T-helper 22 cell (primary cell): ENCODE measurements around the gene GCSH.
"Not testable (repeated sequence)": the region's sequence is repeated elsewhere in the genome, so short reads cannot be mapped to it uniquely, and the experiment has no call there.

Experiments used
- DNase-seq: peaks from one replicate; pipeline ENCODE4 v3.0.0-alpha.2; 2020; ENCODE audit warnings: low read depth

The GCSH gene

DNA sequence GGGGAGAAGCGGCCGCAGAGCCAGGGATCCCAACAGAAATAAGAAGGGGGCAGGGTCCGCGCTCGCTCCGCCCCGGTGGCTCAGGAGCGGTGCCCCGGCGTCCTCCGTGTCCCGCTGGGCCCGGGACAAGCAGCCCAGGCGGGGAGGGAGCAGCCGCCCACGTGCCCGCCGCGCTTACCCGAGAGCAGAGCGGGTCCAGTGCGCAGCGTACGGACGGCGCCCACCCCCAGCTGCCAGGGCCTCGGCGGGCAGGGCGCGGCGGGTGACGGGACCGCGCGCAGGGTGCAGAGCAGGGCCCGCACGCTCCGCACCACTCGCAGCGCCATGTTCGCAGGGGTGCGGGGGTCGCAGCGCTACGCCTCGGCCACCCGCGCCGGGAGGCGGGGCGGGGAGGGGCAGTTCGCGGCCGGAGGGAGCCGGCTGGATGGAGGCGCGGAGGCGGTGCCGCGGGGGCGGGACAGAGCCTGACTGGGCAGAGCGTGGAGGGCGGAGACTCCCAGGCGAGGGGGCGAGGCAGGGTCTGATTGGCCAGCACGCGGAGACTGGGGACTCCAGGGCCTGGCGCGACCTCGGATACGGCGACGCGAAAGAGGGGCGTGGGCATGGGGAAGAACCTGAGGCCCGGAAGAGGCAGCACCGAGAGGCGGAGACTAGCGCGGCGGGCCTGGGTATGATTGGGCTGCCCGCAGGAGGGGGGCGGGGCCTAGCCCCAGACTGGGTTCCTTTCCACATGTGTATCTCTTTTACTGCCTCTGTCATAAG lies at the start of gene GCSH:
Gene GCSH (minus strand): TSS at position 443 of the 762 bp plus-strand sequence. CDS start 117 bp downstream, at position 326.
- peak; percentile 99 for DNase-seq

DNA sequence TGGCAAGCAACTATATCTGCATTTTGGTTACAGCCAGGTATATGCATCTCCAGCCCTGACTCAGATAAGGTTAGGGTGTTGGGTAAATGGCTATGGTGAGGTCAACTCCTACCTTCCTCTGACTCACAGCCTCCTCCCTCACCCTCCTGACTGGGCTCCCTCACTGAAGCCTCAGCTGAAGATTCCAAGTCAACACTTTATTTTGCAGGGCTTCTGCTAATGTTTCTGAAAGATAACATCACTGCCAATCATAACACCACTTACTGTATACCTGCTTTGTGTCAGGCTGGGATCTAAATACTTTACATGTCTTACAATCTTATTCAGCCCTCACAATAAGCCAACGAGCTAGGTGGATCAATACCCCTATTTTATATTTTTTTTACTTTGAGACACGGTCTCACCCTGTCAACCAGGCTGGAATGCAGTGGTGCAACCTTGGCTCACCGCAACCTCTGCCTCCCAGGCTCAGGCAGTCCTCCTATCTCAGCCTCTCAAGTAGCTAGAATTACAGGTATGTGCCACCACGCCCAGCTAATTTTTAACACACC lies 47.8 kb upstream of the GCSH start:
- no peak for DNase-seq

DNA sequence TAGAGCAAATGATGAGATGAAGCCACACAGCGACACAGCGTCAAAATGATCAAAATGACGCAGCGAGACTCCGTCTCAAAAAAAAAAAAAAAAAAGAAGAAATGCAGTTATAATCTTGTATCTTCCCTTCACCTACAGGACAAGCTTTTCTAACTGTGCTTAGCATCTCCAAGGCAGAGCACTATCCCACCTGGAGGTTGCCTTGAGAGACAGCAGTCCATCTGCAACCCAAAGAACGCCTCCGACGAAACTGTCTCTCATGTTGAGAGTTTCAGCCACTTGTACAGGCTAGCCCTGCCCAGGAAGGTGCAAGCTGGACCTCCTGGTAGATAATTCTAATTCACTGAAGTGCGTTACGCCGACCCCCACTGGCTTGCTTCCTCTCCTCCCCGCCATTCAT lies 46.7 kb upstream of the GCSH start:
- no peak for DNase-seq

- no peak for DNase-seq
Measured at GRCh38 chr16:81140930-81141780, 45.0 kb upstream of the GCSH start.

GRCh38 chr16:81138831-81139557 lies 42.8 kb upstream of the GCSH start:
- DNase-seq: no peak

DNA sequence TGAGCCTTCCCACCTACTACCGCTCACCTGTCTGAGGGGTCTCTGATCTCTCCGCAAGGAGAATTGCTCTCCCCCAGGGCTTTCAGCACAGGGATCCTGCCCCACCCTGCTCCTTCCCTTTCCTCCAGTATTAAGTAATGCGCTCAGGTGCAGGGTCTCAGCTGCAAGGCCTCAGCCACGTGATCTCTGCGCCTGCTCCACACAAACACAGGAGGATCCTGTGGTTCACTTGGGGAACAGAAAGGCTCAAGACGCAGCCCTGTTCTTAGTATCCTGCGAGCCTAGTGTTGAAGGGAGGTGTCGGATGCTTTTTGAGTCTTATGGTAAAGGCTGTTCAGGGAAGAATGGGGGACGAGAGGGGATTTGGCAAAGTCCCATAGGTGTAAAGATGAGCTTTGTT lies 41.6 kb upstream of the GCSH start:
- DNase-seq: no peak

DNA sequence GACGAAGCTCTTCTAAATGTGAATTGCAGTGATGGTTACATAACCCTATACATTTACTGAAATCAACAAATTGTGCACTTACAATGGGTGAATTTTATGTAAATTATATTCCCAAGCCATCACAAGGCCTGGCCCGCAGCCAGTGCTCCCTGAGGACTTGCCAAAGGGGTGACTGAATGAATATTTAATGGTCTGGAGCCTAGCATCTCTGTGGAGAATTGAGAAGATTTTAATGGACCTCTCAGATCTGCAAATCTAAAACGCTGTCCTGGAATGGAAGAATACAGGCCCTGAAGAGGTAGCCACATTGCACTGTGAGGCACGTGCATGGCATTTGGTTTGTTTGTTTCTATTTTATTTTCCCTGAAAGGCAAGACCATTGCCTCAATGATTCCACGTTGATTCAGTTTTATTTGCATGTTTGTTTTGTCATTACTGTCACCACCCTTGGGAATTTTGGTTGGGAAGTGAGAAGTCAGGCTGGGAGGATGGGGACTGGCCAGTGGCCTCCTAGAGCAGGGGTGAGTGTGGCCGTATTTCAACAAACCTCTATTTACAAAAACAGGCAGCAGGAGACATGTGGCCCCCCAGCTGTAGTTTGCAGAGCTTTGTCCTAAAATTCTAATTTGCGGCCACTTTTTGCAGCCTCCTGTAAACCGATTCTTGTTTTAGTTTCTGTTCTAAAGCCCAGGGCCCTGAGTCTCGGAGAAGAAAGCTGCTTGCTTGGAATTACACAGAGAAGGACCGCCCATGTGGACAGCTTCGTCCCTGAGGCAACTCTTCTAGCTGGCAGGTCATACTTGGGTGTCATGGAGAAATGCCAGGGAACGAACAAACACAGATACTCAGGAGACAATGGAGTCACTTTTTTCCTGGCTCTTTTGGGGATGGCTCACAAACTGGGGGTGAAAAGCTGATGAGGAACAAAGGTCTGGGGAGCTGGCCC lies 40.5 kb upstream of the GCSH start:
- DNase-seq: no peak

DNA sequence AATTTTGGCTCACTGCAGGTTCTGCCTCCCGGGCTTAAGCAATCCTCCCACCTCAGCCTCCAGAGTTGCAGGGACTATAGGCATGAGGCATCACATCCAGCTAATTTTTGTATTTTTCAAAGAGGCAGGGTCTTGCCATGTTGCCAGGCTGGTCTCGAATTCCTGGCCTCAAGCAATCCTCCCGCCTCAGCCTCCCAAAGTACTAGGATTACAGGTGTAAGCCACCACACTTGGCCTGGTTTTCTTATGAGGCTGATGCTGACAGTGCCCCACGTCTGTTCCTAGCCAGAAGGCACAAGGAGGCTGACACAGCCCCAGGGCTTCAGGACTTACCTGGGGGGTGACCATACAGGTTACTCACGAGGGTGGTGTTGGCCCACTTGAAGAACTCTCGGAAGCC lies 33.9 kb upstream of the GCSH start:
- DNase-seq: no peak

- DNase-seq: no peak
Measured at GRCh38 chr16:81128726-81129524, 32.7 kb upstream of the GCSH start.

DNA sequence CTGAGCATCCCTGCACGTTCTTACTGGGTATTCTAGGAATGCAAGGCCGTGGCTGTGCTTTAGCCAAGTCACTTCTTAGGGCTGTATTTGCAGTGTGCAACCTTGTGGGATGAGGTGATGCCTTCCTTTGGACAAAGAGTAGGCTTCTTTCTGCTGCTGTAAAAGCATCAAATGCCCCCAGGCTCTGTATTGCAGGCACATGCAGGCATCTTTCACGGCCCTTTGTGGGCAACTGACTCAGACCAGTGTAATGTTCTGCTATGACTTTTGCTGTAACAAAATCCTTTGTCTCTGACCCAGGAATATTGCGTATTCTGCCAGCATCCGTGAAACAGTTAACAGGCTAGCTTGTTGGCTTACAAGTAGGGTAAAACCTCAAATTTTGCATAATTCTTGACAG lies 30.9 kb upstream of the GCSH start:
- no peak for DNase-seq

DNA sequence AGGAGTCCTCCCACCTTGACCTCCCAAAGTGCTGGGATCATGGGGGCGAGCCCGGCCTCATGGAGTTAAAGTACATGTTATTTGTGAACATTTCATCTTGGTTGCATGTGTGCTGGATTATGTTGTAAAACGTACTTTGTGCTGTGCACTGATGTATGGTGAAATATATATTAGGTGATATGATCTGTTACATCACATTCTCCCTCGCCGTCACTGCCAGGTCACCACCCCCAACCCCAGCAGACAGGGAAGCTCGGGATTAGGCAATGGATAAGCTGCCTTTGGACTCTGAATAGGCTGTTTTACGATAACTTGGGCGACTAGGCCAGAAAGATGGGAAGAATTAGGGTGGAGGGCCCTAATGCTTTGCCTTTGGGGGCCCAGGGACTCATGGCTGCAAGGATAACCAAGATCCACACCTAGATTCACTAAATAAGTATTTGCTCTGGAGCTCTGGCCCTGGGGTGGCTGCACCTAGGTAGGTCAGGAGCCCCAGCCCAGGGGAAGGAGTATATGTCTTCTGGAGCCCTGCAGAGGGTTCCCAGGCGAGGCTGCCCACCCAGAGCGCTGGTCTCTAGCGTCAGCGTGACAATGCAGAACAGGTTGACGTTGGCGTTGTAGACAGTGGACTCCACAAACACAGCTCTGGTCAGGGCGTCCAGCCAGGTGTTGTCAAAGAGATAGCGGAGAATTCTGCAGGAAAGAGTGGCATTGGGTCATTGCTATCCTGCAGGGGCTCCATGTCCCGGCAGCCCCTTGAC lies 27.1 kb upstream of the GCSH start:
- DNase-seq: no peak

GRCh38 chr16:81121474-81121990 lies 25.3 kb upstream of the GCSH start:
- DNase-seq: no peak

DNA sequence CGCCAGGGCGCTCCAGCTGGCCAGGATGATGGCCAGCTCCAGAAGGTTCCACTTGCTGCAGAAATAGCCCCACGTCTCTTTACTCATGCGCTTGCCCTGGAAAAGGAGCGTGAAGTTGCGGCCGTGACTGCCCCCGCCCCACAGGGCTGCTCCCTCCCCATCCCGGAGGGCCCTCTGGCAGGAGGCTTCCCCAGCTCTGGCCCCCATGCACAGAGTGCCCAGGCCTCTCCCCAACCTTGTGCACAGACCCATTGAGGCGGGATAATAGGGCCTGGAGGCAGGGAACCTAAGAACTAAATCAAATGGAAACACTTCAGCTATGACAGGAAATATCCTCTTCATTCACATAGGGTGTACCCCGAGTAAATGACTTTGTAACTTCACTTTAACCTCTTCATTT lies 21.2 kb upstream of the GCSH start:
- DNase-seq: no peak

DNA sequence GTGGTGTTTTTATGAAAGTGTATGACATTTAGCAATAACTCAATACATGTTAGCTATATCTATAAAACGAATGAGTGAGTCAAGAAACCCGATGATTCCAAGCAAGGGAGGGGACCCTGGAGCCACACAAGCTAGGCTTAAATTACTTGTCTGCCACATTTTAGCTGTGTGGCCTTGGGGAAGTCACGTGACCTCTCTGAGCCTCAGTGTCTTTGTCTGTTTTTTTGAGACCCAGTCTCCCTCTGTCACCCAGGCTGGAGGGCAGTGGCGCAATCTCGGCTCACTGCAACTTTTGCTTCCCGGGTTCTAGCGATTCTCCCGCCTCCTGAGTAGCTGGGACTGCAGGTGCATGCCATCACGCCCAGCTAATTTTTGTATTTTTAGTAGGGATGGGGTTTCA lies 20.1 kb upstream of the GCSH start:
- no peak for DNase-seq

GRCh38 chr16:81112453-81112852 lies 16.3 kb upstream of the GCSH start:
- no peak for DNase-seq

GRCh38 chr16:81109274-81109673 lies 13.1 kb upstream of the GCSH start:
- not testable (repeated sequence) for DNase-seq

GRCh38 chr16:81107511-81107910 lies 11.3 kb upstream of the GCSH start:
- no peak for DNase-seq

DNA sequence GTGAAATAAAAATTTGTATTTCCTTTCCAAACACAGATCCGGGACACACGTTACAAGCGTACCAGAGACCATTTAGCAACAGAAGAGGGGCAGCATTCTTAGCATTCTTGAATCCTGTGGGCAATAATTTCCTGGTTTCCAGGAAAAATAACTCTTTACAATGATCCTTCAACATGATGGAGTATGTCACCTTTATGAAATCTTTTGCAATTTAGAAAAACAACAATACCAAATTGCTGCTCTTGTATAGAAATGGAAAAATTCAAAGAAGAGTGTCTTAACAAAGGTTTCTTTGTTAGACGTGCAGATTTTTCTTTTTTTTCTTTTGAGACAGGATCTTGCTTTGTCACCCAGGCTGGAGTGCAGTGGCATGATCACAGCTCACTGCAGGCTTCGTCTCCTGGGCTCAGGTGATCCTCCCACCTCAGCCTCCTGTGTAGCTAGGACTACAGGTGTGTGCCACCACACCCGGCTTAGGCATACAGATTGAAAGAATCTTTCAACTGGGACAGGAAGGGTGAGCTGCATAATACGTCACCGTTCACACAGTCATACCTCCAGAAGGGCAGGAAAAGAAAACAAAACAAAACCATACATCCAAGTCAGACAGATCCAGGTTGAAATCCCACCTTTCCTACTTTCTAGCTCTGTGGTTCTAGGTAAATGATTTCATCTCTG lies 10.8 kb upstream of the GCSH start:
- DNase-seq: no peak

GRCh38 chr16:81105946-81106345 lies 9.8 kb upstream of the GCSH start:
- no peak for DNase-seq
